Fibroblast of pulmonary artery (primary cell): ENCODE results near the gene ESR1.

Experiments used
- DNase-seq: peaks from one replicate; pipeline ENCODE4 v3.0.0-alpha.2; 2010; ENCODE audit warnings: low read depth
- H3K4me3 ChIP-seq: replicated peaks from 2 replicates; pipeline ENCODE4 v1.5.1; 2011; ENCODE audit warnings: low read depth, mild to moderate bottlenecking, control low read depth, low read length, moderate library complexity
- CTCF ChIP-seq: IDR thresholded peaks from 2 replicates; pipeline ENCODE4 v1.5.1; 2011; ENCODE audit warnings: mild to moderate bottlenecking, control low read depth, low read length, inconsistent platforms; ENCODE audit errors: missing control alignments

The ESR1 gene

GRCh38 chr6:151765444-151765886 is 42.0 kb upstream of the ESR1 start:
- DNase-seq: peak; percentile 96
- no peak overlapping the region for H3K4me3 ChIP-seq
- TF ChIP-seq CTCF: peak; percentile 74

- no peak overlapping the region for H3K4me3 ChIP-seq
- no peak for TF ChIP-seq CTCF
- no peak for DNase-seq
Measured at GRCh38 chr6:151772446-151772845, 35.0 kb upstream of the ESR1 start.

- no peak overlapping the region for H3K4me3 ChIP-seq
- DNase-seq: no peak
- TF ChIP-seq CTCF: no peak
Measured at GRCh38 chr6:151773382-151773781, 34.1 kb upstream of the ESR1 start.

GRCh38 chr6:151782560-151782959 is 24.9 kb upstream of the ESR1 start:
- no peak for TF ChIP-seq CTCF
- no peak for DNase-seq
- H3K4me3 ChIP-seq: no peak overlapping the region

- H3K4me3 ChIP-seq: no peak overlapping the region
- no peak for TF ChIP-seq CTCF
- DNase-seq: no peak
Measured at GRCh38 chr6:151783692-151784091, 23.8 kb upstream of the ESR1 start.

- no peak overlapping the region for H3K4me3 ChIP-seq
- TF ChIP-seq CTCF: no peak
- peak; percentile 11 for DNase-seq
Measured at GRCh38 chr6:151784441-151785214, 22.9 kb upstream of the ESR1 start.
